Neural progenitor cell (in vitro differentiated cells): ENCODE data around the gene SLC35F3. TPM values are rescaled to one million over a fixed set of nuclear protein-coding genes. Genes with fewer than 3 reads are reported as not detected.

Experiments
- DNase-seq: peaks from one replicate; pipeline ENCODE4 v3.0.0-alpha.2; 2016; ENCODE audit warnings: low spot score
- H2AFZ ChIP-seq: fragments of 200-600 bp; sonication (generic); replicated peaks from 2 replicates; pipeline ENCODE4 v1.6.1; 2016; ENCODE audit warnings: antibody characterized with exemption
- H3F3A ChIP-seq: fragments of 200-600 bp; sonication (generic); 2 replicates; pipeline ENCODE4 v1.6.1; 2016; ENCODE audit warnings: antibody characterized with exemption, low read depth
- H3K27ac ChIP-seq: fragments of 200-600 bp; sonication (generic); 2 replicates; pipeline ENCODE4 v1.5.1; 2016; ENCODE audit warnings: mild to moderate bottlenecking
- H3K27me3 ChIP-seq: fragments of 200-600 bp; sonication (generic); 2 replicates; pipeline ENCODE4 v1.6.1; 2016; ENCODE audit warnings: mild to moderate bottlenecking, moderate library complexity
- H3K36me3 ChIP-seq: fragments of 200-600 bp; sonication (generic); 2 replicates; pipeline ENCODE4 v1.5.1; 2016
- H3K4me1 ChIP-seq: fragments of 200-600 bp; sonication (generic); 2 replicates; pipeline ENCODE4 v1.6.1; 2016; ENCODE audit warnings: mixed run types
- H3K4me2 ChIP-seq: fragments of 200-600 bp; sonication (generic); 2 replicates; pipeline ENCODE4 v1.6.1; 2016
- H3K4me3 ChIP-seq: fragments of 200-600 bp; sonication (generic); 2 replicates; pipeline ENCODE4 v1.5.1; 2016
- H3K79me2 ChIP-seq: fragments of 200-600 bp; sonication (generic); 2 replicates; pipeline ENCODE4 v1.6.1; 2016; ENCODE audit warnings: low read depth
- H3K9ac ChIP-seq: fragments of 200-600 bp; sonication (generic); 2 replicates; pipeline ENCODE4 v1.6.1; 2016
- H3K9me3 ChIP-seq: fragments of 200-600 bp; sonication (generic); 2 replicates; pipeline ENCODE4 v1.5.1; 2016; ENCODE audit warnings: low read depth
- H4K20me1 ChIP-seq: fragments of 200-600 bp; sonication (generic); 2 replicates; pipeline ENCODE4 v1.6.1; 2016; ENCODE audit warnings: low read depth
- H3K27ac Mint-ChIP-seq: 3 replicates; pipeline ENCODE4 v1.8.0; 2021; ENCODE audit warnings: mixed read lengths
- H3K27me3 Mint-ChIP-seq: 2 replicates; pipeline ENCODE4 v1.8.0; 2022; ENCODE audit warnings: low read depth, mild to moderate bottlenecking, inconsistent platforms, moderate library complexity, mixed read lengths; ENCODE audit not compliant: insufficient read depth
- H3K36me3 Mint-ChIP-seq: 3 replicates; pipeline ENCODE4 v1.8.0; 2021; ENCODE audit warnings: mixed read lengths
- H3K4me1 Mint-ChIP-seq: 3 replicates; pipeline ENCODE4 v1.8.0; 2021; ENCODE audit warnings: mixed read lengths
- H3K4me3 Mint-ChIP-seq: 3 replicates; pipeline ENCODE4 v1.8.0; 2021; ENCODE audit warnings: mild to moderate bottlenecking, moderate library complexity, mixed read lengths
- H3K9me3 Mint-ChIP-seq: 3 replicates; pipeline ENCODE4 v1.8.0; 2020; ENCODE audit warnings: mixed read lengths
- EZH2 ChIP-seq: fragments of 200-600 bp; sonication (generic); IDR thresholded peaks from 2 replicates; pipeline ENCODE4 v1.6.1; 2017; ENCODE audit warnings: antibody characterized with exemption, mild to moderate bottlenecking, moderate library complexity
- EZH2phosphoT487 ChIP-seq: fragments of 200-600 bp; sonication (generic); IDR thresholded peaks from 2 replicates; pipeline ENCODE4 v1.6.1; 2017; ENCODE audit warnings: antibody characterized with exemption
- total RNA-seq: library from RNA; depleted of rRNA; stranded (reverse); fragments of >200 nt; gene quantifications from 2 replicates; pipeline ENCODE4 v1.2.3, GENCODE V29; 2015; ENCODE audit warnings: low replicate concordance
- TF ChIP-seq, protein P1 (sequence below): fragments of 200-600 bp; sonication (generic); IDR thresholded peaks from 2 replicates; pipeline ENCODE4 v1.5.1; 2017; ENCODE audit warnings: antibody characterized with exemption, mild to moderate bottlenecking

The SLC35F3 gene
- total RNA-seq, 1 donor from 2014 or later, result 0.79 TPM

DNA sequence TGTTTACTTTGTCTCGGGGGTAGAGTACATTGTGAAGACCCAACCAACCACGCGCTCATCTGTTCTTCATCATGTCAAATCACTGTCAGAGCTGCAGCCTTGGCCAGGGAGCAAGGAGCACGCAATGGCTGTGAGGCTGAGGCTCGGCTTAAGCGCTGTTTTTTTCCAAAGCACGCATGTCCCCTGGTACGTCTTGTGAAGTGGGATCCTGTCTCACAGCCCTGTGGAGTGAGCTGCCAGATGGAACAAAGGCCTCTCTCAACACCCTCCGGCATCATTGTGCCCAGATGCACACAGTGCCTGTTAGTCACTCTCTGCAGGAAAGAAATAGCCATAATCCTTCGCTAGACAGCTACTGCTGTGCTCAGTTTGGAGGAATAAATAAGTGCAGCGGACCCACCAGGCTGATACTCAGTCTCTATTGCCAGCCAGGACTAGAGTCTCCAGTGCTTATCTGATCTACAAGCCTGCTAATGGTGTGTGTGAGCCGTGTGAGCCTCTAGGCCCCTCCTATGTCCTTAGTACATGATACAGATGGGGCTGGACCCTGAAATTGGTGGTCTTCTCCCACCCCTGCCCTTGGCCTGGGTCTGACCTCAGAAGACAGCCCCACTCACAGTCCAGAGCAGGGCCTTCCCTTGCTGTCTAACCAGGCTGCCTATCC, 377.5 kb downstream of the SLC35F3 start:
- Histone ChIP-seq H3K4me3 (no peak overlapping the region), H3K27me3 (no peaks in the 10 kb centered on the region), H3K4me1 (peaks cover 16% of the 10 kb centered on the region), H3K9ac (no peak overlapping the region), H3F3A (no peaks in the 10 kb centered on the region), H4K20me1 (no peaks in the 10 kb centered on the region), H3K9me3 (no peaks in the 10 kb centered on the region), H3K27ac (no peak overlapping the region), H3K4me2 (peak overlapping the region; percentile 12), H3K79me2 (no peaks in the 10 kb centered on the region), H3K36me3 (no peaks in the 10 kb centered on the region), H2AFZ (no peak overlapping the region)
- Mint-ChIP-seq H3K4me3 (peak overlapping the region; percentile 67), H3K4me1 (peaks cover 25% of the 10 kb centered on the region), H3K36me3 (no peaks in the 10 kb centered on the region), H3K27ac (peak overlapping the region; percentile 83), H3K27me3 (peaks cover 10% of the 10 kb centered on the region), H3K9me3 (peaks cover 3% of the 10 kb centered on the region)
- peak; percentile 55 for DNase-seq
- TF ChIP-seq, protein P1, sequence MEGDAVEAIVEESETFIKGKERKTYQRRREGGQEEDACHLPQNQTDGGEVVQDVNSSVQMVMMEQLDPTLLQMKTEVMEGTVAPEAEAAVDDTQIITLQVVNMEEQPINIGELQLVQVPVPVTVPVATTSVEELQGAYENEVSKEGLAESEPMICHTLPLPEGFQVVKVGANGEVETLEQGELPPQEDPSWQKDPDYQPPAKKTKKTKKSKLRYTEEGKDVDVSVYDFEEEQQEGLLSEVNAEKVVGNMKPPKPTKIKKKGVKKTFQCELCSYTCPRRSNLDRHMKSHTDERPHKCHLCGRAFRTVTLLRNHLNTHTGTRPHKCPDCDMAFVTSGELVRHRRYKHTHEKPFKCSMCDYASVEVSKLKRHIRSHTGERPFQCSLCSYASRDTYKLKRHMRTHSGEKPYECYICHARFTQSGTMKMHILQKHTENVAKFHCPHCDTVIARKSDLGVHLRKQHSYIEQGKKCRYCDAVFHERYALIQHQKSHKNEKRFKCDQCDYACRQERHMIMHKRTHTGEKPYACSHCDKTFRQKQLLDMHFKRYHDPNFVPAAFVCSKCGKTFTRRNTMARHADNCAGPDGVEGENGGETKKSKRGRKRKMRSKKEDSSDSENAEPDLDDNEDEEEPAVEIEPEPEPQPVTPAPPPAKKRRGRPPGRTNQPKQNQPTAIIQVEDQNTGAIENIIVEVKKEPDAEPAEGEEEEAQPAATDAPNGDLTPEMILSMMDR, result no peak
- TF ChIP-seq EZH2 (no peak), EZH2phosphoT487 (no peak)

DNA sequence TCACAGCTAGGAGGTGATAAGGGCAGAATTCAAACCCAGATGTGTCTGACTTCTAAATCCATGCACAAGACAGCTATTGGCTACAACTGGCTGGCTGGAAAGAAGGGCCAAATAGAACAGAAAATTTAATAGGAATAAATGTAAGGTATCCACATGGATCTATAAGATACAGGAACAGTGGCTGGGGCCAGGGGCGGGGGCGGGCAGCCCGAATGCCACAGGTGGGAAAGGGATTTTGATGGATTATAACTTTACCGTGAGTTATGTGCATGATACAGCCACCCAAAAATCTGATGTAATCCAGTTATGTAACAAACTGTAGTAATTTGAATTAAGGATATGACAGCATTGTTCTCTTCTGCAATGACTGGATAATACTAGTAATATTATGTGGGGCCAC, 381.7 kb downstream of the SLC35F3 start:
- Mint-ChIP-seq H3K4me1 (peaks cover 24% of the 10 kb centered on the region), H3K4me3 (no peak overlapping the region), H3K9me3 (peaks cover 24% of the 10 kb centered on the region), H3K27me3 (peaks cover 6% of the 10 kb centered on the region), H3K36me3 (peaks cover 2% of the 10 kb centered on the region), H3K27ac (no peak overlapping the region)
- Histone ChIP-seq H3F3A (no peaks in the 10 kb centered on the region), H3K27me3 (no peaks in the 10 kb centered on the region), H3K4me3 (no peak overlapping the region), H3K79me2 (no peaks in the 10 kb centered on the region), H3K27ac (no peak overlapping the region), H4K20me1 (no peaks in the 10 kb centered on the region), H3K36me3 (no peaks in the 10 kb centered on the region), H2AFZ (no peak overlapping the region), H3K9ac (no peak overlapping the region), H3K9me3 (peaks cover 6% of the 10 kb centered on the region), H3K4me2 (no peak overlapping the region), H3K4me1 (peaks cover 16% of the 10 kb centered on the region)
- TF ChIP-seq, protein P1, result no peak
- no peak for TF ChIP-seq EZH2
- no peak for TF ChIP-seq EZH2phosphoT487
- no peak for DNase-seq

DNA sequence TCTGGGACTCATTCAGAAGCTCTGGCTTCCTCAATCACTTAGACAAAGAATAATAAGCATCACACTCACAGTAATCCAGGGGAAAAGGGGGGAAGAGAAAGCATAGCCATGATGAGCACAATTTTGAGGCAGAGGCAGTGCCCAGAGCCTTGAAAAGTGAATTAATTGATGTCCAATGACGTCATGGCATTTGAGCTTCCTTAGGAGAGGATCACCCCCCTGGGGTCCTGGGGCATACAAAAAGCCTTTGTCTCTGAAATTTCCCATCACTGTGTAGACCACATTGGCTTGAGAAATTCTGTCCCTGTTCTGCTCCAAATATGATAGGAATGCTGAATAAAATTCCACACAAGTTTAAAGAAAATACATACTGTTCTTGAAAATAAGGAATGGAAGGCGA, 384.5 kb downstream of the SLC35F3 start:
- no peak overlapping the region for H3K4me2 ChIP-seq
- H3K79me2 ChIP-seq, result no peaks in the 10 kb centered on the region
- no peak overlapping the region for H3K27ac ChIP-seq
- Mint-ChIP-seq H3K9me3 (peaks cover 27% of the 10 kb centered on the region), H3K4me1 (peaks cover 9% of the 10 kb centered on the region), H3K36me3 (peaks cover 2% of the 10 kb centered on the region), H3K27me3 (peaks cover 3% of the 10 kb centered on the region), H3K27ac (no peak overlapping the region), H3K4me3 (no peak overlapping the region)
- no peaks in the 10 kb centered on the region for H4K20me1 ChIP-seq
- H2AFZ ChIP-seq, result no peak overlapping the region
- H3K9me3 ChIP-seq, result peaks cover 6% of the 10 kb centered on the region
- DNase-seq, result peak; percentile 11
- H3K4me1 ChIP-seq, result peaks cover 6% of the 10 kb centered on the region
- TF ChIP-seq EZH2 (no peak), EZH2phosphoT487 (no peak)
- TF ChIP-seq, protein P1, result no peak
- no peaks in the 10 kb centered on the region for H3F3A ChIP-seq
- H3K4me3 ChIP-seq, result no peak overlapping the region
- H3K27me3 ChIP-seq, result no peaks in the 10 kb centered on the region
- no peak overlapping the region for H3K9ac ChIP-seq
- no peaks in the 10 kb centered on the region for H3K36me3 ChIP-seq
